Activated CD4-positive, alpha-beta T cell treated with anti-CD3 and anti-CD28 coated beads, Interleukin-2, amount 50 U/mL, for 4 hours (primary cell): ENCODE measurements around the gene SYNJ2.
A peak's percentile ranks its signal among the peaks of the same experiment; 100 is the strongest.

Source experiments
- DNase-seq, 2 experiments: peaks; one replicate each; pipeline ENCODE4 v3.0.0-alpha.2; 2020

The SYNJ2 gene

DNA sequence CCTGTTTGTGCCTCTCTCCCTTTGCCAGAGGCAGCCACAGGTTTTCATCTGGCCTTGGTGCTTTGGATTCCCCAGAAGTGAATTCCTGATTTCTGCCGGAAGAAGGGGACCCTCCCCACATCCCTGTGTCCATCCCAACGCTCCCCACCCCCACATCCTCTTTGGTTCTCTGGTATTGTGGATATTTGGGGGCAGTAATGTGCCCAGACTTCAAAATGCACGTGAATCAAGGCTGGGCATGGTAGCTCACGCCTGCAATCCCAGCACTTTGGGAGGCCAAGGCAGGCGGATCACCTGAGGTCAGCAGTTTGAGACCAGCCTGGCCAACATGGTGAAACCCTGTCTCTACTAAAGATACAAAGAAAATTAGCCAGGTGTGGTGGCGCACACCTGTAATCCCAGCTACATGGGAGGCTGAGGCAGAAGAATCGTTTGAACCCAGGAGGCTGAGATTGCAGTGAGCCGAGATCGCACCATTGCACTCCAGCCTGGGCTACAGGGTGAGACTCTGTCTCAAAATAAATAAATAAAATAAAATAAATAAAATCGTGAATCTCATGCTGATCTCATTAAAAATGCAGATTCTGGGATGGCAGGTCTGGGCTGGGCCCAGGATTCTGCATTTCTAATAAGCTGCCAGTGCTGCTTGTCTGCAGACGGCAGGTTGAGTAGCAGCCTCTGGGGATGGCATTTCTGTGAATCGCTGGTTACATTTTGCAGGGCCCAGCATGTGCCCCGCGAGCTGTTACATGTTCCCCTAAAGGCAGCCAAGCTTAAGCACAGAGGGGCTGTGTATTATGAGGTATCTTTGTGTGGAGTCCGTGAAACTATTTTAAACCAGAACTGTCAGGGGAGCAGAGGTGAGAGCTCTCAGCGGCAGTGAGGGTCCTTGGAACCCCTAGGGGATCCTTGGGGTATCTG lies 49.0 kb downstream of the SYNJ2 start:
- no peak for DNase-seq

DNA sequence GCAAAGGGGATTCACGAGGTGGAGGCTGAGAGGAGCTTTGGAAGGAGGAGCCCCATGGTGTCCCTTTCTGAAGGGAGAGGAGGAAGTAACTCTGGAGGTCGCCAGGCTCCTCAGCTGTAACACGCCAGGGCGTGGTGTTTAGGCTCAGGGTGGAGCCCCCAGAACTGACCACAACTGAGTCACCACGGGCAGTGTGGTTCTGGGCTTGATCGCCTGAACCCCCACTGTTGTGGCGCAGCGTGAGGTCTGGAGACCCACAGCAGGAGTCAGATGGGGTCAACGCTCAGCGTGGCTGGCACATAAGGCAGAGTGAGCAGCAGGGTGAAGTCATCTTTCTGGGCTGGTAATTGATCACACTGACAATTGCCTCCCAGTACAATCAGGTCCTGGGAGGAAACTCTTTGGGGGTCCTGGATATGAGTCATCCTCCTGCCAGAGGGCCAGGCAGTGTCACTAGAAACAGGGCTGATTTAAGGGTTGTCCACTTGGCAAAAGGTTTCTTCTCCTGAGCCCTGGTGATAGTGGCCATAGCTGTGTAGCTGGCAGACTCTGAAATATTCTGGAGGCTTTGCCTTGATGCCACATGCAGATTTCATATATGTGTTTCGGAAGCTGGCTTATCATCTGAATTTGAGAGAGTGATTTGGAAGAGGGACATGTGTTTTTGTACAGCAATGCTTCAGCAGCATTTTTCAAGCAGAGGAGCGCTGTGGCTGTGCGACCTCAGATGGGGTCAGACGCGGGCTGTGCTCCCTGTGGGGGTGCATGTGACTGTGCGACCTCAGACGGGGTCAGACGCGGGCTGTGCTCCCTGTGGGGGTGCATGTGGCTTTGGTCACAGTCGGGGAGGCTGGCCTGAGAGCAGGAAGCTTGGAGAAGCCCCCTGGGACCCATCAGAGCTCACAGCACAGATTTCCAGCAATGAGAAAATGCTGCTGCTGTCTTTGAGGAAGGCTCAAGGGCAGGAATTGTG lies 50.0 kb downstream of the SYNJ2 start:
- DNase-seq, result no peak

DNA sequence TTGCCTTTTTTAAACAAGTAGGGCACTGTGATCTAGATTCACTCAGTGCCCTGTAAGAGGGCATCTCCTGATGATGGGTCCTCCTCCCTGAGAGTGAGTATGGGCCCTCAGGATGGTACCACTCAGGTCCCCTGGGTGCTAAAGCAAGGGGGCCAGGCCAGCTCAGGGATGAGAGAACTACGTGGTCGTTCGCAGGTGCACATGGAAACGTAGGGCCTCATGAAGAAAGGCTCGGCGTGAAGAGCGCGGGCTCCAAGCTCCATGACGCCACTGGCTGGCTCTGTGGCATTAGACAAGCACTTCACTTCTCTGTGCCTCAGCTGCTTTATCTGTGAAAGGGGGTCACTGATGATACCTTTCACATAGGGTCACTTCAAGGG lies 50.7 kb downstream of the SYNJ2 start:
- DNase-seq, result no peak

DNA sequence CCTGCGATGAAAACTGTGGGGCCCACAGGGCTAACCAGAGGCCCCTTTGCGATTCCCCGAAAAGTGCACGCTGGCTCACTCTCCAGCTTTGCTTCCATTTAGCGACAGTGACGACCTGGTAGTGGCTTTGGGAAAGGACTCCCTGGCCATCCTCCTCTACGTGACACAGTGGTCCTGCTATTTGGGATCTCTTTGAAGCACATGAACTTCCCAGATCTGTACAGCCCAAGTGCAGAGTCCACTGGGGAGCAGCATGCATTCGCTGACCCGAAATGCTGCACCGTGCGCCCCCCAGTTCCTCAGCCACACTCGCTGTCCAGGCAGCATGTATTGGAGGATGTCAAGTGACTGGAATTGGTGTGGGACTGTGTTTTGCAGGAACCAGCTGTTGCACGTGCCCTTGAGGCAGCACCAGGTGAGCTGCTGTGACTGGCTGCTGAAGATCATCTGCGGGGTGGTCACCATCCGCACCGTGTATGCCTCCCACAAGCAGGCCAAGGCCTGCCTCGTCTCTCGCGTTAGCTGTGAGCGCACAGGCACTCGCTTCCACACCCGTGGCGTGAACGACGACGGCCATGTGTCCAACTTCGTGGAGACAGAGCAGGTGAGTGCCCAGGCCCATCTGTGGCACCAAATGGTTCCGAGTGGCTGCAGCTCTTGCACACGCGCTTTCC lies 51.6 kb downstream of the SYNJ2 start:
- DNase-seq, result no peak

DNA sequence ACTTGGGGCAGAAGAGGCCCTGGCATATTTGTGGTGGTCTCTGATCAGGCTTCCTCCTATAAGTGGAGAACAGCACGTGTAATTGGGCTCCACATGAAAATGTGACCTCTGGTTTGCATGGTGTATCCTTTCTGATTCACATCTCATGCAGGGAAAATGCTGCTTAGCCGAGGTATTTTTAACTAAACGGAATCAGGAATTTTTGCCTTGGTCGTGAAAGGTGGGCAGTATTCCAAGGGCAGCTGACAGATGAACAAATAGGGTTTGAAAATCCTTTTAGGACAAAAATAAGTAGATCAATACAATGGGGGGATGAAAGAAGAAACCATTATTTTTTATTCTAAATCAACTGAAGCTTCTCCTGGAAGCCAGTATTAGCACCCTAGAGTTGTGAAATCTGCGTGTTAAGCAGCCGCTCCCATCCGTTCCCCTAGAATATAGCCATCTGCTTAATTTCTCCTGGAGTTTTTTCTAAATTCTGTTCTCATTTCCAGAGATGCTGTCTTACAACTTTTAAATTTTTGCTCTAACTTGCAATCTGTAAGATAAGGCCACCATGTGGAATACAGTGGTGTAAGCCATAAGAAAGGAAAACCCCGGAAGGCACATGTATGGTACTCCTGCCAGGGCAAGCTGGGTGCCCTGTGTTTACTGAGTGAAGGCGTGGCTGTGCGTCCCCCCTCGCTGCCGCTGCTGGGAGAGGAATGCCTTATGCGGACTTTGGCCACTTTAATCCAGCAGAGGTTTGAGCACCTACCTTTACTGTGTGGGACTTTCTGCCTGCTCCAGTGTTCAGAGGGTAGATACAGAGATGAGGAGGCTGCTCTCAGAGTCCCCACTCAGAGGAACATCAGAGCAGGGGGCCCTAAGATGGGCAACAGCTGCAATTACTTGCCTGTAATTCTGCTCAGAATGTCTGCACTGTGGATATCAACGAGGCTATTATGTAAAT lies 52.4 kb downstream of the SYNJ2 start:
- DNase-seq, result no peak

DNA sequence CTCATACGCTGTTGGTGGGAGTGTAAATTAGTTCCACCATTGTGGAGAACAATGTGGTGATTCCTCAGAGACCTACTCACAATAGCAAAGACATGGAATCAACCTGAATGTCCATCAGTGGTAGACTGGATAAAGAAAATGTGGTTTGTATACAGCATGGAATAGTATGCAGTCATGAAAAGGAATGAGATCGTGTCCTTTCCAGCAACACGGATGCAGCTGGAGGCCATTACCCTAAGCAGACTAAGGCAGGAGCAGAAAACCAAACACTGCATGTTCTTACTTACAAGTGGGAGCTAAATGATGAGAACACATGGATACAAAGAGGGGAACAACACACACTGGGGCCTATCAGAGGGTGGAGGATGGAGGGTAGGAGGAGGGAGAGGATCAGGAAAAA lies 54.6 kb downstream of the SYNJ2 start:
- DNase-seq, result no peak

DNA sequence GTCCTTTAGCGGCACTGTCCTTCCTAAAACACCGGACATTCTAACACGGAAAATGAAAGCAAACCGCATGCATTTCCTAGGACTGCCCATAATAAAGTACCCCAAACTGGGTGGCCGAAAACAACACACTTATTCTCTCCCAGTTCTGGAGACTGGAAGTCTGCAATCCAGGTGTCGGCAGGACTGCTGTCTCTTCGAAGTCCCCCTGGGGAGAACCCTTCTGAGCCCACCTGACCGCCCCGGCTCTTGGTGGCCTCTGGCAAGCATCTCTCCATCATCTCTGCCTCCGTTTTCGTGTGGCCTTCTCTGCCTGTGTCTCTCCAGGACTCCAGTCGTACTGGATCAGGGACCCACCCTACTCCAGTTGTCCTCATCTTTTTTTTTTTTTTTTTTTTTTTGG lies 55.4 kb downstream of the SYNJ2 start:
- DNase-seq, result no peak

DNA sequence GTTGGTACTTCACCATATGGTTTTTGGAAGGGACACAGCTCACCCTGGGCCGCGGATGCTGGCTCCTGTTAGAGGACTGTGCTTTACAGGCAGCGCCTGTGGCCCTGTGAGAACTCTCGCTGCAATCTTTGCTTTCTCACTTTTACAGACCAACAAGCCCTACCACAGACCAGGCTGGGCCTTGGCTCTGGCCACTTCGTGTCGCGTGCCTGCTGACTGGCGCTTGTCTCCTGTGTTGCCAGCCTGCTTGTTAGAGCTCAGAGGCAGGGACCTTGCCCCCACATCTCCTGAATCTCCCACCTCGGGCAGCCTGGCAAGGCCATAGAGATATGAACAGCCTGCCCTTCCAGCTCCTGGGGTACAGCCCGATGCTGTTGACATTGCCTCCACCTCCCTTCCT lies 56.1 kb downstream of the SYNJ2 start:
- no peak for DNase-seq

- no peak for DNase-seq
Observed at GRCh38 chr6:158038291-158039177, 56.9 kb downstream of the SYNJ2 start.

- no peak for DNase-seq
Observed at GRCh38 chr6:158039178-158039557, 57.5 kb downstream of the SYNJ2 start.

- no peak for DNase-seq
Observed at GRCh38 chr6:158039571-158040050, 57.9 kb downstream of the SYNJ2 start.

- DNase-seq, result peak in 1 of 2 experiments; percentile 24
Observed at GRCh38 chr6:158040051-158040803, 58.6 kb downstream of the SYNJ2 start.

DNA sequence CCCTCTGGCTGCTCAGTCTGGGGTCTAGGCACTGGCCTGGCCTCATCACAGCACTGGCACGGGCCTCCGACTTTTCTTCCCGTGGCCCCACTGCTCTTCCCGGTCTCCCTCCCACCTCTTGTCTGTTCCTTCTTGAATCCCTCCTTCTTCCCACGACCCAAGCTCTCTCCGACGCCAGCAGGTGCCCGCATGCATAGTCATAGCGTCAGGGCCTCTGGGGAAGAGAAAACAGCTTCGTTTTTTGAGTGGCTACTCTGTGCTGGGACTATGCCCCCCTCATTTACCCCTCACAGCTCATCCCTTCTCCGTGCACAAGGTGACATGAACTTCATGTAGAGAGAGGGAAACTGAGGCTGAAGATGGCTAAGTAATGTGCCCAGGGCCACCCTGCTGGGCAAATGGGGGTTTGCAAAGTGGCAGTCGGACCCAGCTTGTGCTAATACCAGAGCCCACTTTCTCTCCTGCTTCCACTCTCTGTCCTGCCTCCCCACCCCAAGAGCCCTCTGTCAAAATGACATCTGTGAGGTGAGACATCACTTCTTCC lies 59.2 kb downstream of the SYNJ2 start:
- no peak for DNase-seq

- DNase-seq, result no peak
Observed at GRCh38 chr6:158041370-158041769, 59.7 kb downstream of the SYNJ2 start.

DNA sequence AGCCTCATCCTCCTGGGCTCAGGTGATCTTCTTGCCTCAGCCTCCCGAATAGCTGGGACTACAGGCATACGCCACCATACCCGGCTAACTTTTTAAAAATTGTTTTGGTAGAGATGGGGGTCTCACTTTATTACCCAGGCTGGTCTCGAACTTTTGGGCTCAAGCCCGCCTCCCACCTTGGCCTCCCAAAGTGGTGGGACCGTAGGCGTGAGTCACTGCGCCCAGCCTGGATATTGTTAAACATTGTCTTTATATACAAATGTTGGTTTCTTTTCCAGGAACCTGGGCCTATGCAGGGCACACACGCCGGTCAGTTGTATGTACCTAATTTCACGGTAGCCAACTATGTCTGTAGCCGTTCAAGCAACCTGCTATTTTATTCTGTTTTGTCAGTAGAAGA lies 60.1 kb downstream of the SYNJ2 start:
- DNase-seq, result no peak

DNA sequence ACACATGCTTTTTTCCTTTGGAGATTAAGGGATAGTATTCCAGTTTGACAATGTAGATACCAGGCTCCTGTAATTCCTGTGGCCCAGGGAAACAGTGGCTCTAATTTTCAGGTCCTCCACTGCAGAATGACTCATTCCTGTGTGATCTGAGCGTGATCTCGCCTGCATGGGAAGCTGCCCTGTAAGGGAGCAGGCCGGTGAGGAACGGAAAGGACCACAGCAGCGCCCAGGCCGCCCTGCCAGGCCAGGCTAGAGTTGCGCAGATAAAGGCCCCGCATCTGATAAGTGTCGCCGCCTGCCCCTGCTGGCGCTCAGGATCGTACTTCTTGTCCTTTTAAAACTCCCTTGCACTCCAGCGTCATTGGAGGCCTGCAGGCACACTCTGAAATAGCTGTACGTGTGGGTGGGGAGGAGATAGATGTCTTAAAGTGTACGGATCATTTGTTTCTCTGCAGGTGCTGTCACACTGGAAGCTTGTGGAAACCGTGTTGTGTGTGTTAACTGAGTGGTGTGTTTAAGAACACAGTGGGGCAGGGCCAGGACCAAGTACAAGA lies 60.7 kb downstream of the SYNJ2 start:
- no peak for DNase-seq

GRCh38 chr6:158043008-158043407 lies 61.3 kb downstream of the SYNJ2 start:
- no peak for DNase-seq

- no peak for DNase-seq
Observed at GRCh38 chr6:158043586-158044524, 62.2 kb downstream of the SYNJ2 start.
